ENCODE results near the gene TMEM108.

DNA sequence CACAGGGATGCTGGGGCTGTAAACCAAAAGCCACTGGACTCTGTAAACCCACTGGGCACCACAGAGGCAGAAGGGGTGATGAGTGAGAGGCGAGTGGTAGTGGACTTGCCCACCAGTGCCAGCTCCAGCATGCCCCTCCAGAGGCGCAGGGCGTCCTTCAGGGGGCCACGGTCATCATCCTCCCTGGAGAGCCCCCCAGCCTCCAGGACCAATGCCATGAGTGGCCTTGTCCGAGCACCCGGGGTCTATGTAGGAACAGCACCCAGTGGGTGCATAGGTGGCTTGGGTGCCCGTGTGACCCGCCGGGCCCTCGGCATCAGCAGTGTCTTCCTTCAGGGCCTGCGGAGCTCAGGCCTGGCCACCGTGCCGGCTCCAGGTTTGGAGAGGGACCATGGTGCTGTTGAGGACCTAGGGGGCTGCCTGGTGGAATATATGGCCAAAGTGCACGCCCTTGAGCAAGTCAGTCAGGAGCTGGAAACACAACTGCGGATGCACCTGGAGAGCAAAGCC lies 361.9 kb downstream of the TMEM108 start, which contains the start of gene BFSP2:
- TF ChIP-seq POLR2A (IDR thresholded peaks at IDR 0.05), result no peak
- TF ChIP-seq, protein P1, sequence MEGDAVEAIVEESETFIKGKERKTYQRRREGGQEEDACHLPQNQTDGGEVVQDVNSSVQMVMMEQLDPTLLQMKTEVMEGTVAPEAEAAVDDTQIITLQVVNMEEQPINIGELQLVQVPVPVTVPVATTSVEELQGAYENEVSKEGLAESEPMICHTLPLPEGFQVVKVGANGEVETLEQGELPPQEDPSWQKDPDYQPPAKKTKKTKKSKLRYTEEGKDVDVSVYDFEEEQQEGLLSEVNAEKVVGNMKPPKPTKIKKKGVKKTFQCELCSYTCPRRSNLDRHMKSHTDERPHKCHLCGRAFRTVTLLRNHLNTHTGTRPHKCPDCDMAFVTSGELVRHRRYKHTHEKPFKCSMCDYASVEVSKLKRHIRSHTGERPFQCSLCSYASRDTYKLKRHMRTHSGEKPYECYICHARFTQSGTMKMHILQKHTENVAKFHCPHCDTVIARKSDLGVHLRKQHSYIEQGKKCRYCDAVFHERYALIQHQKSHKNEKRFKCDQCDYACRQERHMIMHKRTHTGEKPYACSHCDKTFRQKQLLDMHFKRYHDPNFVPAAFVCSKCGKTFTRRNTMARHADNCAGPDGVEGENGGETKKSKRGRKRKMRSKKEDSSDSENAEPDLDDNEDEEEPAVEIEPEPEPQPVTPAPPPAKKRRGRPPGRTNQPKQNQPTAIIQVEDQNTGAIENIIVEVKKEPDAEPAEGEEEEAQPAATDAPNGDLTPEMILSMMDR (IDR thresholded peaks at IDR 0.05), result no peak

All from body of pancreas (tissue), 4 donors.